Stimulated activated CD4-positive, alpha-beta T cell treated with anti-CD3 and anti-CD28 coated beads, Interleukin-12 subunit alpha, Interleukin-12 subunit beta, amount 100 ng/mL, for 4 hours (primary cell): ENCODE data around the gene KDM1B.
"Not testable (repeated sequence)": the region's sequence is repeated elsewhere in the genome, so short reads cannot be mapped to it uniquely, and the experiment has no call there.

Experiments
- DNase-seq: peaks from one replicate; pipeline ENCODE4 v3.0.0-alpha.2; 2020

The KDM1B gene

GRCh38 chr6:18203786-18204185 is 48.6 kb downstream of the KDM1B start:
- no peak for DNase-seq

- no peak for DNase-seq
Measured at GRCh38 chr6:18204691-18205090, 49.5 kb downstream of the KDM1B start.

GRCh38 chr6:18206591-18206990 is 51.4 kb downstream of the KDM1B start:
- DNase-seq: no peak

- no peak for DNase-seq
Measured at GRCh38 chr6:18207438-18207837, 52.2 kb downstream of the KDM1B start.

- DNase-seq: no peak
Measured at GRCh38 chr6:18207949-18208348, 52.7 kb downstream of the KDM1B start.

GRCh38 chr6:18208778-18209177 is 53.6 kb downstream of the KDM1B start:
- DNase-seq: not testable (repeated sequence)

GRCh38 chr6:18209539-18210197 is 54.4 kb downstream of the KDM1B start:
- DNase-seq: no peak

GRCh38 chr6:18210707-18211106 is 55.5 kb downstream of the KDM1B start:
- no peak for DNase-seq

GRCh38 chr6:18211338-18211737 is 56.1 kb downstream of the KDM1B start:
- no peak for DNase-seq

GRCh38 chr6:18212231-18212630 is 57.0 kb downstream of the KDM1B start:
- DNase-seq: no peak

- no peak for DNase-seq
Measured at GRCh38 chr6:18213439-18213838, 58.2 kb downstream of the KDM1B start.

- no peak for DNase-seq
Measured at GRCh38 chr6:18214003-18214402, 58.8 kb downstream of the KDM1B start.

GRCh38 chr6:18215436-18215835 is 60.2 kb downstream of the KDM1B start:
- no peak for DNase-seq

GRCh38 chr6:18216411-18216810 is 61.2 kb downstream of the KDM1B start:
- DNase-seq: no peak

- DNase-seq: no peak
Measured at GRCh38 chr6:18218233-18218632, 63.0 kb downstream of the KDM1B start.

- DNase-seq: no peak
Measured at GRCh38 chr6:18219591-18219990, 64.4 kb downstream of the KDM1B start.

GRCh38 chr6:18221288-18221615 is 66.0 kb downstream of the KDM1B start:
- DNase-seq: no peak

GRCh38 chr6:18226451-18227105 is 71.4 kb downstream of the KDM1B start:
- DNase-seq: not testable (repeated sequence)

GRCh38 chr6:18227166-18227565 is 71.9 kb downstream of the KDM1B start:
- not testable (repeated sequence) for DNase-seq

GRCh38 chr6:18228590-18228989 is 73.4 kb downstream of the KDM1B start:
- DNase-seq: not testable (repeated sequence)

GRCh38 chr6:18231856-18232255 is 76.6 kb downstream of the KDM1B start:
- not testable (repeated sequence) for DNase-seq

- DNase-seq: not testable (repeated sequence)
Measured at GRCh38 chr6:18233770-18234169, 78.5 kb downstream of the KDM1B start.

- DNase-seq: no peak
Measured at GRCh38 chr6:18234564-18234963, 79.3 kb downstream of the KDM1B start.

- no peak for DNase-seq
Measured at GRCh38 chr6:18235524-18235923, 80.3 kb downstream of the KDM1B start.

- no peak for DNase-seq
Measured at GRCh38 chr6:18237167-18237566, 81.9 kb downstream of the KDM1B start.
